GM18517 (cell line): ENCODE data around the gene ANAPC13.

Experiments
- ATAC-seq: cut with Tn5 transposase; IDR thresholded peaks from one replicate; pipeline ENCODE4 v1.9.1; 2021; ENCODE audit warnings: mild to moderate bottlenecking, moderate library complexity; ENCODE audit not compliant: unreplicated experiment

ANAPC13 gene

GRCh38 chr3:134457376-134458074, 28.3 kb downstream of the ANAPC13 start:
- ATAC-seq, result no peak

DNA sequence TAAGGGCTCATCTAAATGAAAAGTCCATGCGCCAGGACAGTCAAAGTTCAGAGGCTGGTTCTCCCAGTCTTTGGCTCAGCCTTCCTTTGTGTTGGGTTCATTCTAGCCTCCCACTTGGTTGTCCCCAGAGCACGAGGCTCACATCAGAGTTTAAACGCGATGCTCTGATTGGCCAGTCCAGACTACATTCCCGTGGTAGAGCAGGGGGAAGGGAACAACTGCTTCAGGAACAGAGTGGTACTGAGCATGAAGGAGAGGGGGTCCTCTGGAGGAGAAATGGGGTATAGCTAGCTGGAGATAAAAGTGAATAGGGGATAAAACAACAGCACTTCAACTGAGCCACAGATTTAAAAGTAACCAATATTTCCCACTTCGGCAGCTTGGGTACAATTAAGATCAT, 32.2 kb downstream of the ANAPC13 start:
- ATAC-seq, result no peak

- ATAC-seq, result no peak
These were observed 35.8 kb downstream of the ANAPC13 start for GRCh38 chr3:134449951-134450350.

DNA sequence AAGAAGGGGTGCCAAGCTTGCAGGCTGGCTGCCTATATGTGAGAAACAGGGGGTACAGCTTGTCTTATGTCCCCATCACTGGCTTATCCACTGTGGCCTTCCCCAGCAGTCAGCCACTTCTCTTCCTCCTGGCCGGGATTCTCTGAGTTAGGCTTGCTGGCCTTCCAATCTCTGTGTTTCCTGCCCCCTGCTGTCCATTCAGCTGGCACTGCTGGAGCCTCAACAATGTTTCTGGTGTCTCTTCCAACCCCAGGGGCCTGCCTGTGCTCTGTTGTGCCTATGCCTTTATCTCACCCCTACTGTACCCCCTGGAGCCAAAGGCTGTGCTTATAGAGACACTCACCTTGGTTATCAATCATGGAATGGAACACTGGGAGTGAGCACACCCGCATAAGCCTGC, 36.5 kb downstream of the ANAPC13 start:
- ATAC-seq, result no peak

GRCh38 chr3:134448664-134449063, 37.1 kb downstream of the ANAPC13 start:
- ATAC-seq, result no peak

GRCh38 chr3:134447351-134447750, 38.4 kb downstream of the ANAPC13 start:
- ATAC-seq, result no peak

- no peak for ATAC-seq
These were observed 39.0 kb downstream of the ANAPC13 start for GRCh38 chr3:134446800-134447199.

DNA sequence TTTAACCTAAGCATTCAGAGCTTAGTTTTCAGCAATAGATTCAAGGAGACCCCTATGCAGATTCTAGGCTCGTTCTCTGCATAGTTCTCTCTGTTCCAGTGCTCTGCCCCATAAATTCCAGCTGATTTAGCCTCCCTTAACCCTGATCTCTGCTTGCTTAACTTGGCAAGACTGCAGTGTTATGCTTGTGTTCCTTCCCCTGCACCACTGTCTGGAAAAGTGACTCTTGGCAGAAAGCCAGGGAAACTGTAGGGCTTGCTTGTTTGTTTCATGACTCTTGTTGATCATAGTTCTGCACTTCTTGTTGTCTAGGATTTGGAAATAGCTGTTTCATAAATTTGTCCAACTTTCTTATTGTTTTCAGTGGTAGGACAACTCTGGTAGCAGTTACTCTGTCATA, 40.1 kb downstream of the ANAPC13 start:
- ATAC-seq, result no peak

- no peak for ATAC-seq
These were observed 40.7 kb downstream of the ANAPC13 start for GRCh38 chr3:134445095-134445494.

GRCh38 chr3:134441821-134442220, 44.0 kb downstream of the ANAPC13 start:
- no peak for ATAC-seq

DNA sequence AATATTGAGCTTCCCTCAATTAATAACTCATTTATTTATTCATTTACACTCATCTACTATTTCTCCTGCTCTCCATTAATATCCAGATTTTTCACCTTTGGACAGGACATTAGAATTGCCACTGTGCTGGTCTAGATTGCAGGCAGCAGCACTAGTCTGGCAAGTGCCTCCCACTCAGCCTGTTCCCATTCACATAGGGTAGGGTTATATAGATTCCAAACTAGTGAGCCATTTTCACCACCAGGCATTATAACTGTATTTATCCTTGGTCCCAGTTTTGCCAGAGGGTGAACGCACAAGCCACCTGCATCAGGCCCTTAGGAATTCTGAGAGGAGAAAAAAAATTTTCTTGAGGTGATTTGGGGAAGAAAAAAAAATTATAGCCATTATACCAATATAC, 44.5 kb downstream of the ANAPC13 start:
- no peak for ATAC-seq

DNA sequence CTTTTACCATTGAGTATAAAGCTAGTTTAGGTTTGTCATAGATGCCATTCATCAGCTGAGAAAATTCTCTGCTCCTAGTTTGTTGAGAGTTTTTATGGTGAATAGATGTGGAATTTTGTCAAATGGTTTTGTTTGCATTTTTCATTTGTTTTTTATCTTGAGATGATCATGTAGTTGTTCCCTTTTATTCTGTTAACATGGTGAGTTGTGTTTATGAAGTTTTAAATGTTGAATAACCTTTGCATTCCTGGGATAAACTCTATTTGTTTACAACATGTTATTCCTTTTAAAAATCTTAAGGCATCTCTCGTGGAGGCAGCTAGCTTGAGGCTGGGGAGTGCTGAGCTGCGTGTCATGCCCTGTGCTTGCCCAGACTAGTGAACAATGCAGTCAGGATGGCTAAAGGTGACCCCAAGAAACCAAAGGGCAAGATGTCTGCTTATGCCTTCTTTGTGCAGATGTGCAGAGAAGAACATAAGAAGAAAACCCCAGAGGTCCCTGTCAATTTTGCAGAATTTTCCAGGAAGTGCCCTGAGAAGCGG, 48.5 kb downstream of the ANAPC13 start:
- ATAC-seq, result no peak

DNA sequence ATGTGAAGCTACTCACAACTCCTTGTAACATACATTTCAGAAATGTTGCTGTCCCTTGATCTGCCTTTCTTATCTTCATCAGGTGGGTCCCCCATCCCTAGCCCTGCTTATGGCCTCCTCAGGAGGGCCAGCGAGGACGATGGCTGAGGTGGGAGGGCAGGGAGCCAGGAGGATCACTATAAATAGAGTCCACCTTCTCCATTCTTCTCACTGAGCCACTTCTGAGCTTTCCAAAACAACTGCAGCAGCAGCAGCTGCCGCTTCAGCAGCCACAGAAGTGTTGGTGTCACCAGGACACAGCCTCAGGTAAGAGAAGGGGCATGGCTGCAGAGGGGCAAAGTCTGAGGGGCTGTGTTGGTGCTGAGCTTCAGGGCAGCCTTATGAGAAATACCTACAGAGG, 53.5 kb downstream of the ANAPC13 start:
- no peak for ATAC-seq

DNA sequence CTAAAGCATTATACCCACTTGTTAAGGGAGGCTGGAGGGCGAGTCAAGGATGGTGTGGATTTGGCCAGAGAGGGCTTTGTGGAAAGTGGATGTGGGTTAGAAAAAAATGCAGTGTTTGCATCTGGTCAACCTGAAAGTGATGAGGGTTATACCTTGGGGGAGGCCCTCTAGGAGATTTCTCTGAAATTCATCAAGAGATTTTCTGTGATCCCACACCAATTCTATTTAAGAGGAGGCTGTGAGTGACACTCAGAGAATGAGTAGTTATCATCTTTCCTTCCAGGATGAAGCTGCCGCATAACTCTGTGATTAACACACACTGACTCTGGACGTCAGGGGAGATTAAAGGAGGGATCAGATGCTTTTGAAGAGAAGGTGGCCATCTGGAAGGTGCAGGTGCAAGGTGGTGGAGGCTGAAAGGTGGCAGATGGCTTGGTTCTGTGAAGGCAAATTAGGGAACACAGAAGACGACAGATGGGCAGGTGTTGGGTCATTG, 54.8 kb downstream of the ANAPC13 start:
- ATAC-seq, result no peak

- no peak for ATAC-seq
These were observed 55.6 kb downstream of the ANAPC13 start for GRCh38 chr3:134430174-134430573.

GRCh38 chr3:134428401-134428800, 57.4 kb downstream of the ANAPC13 start:
- ATAC-seq, result no peak
